ENCODE measurements around the gene KDM6A. TPM values are rescaled to one million over a fixed set of nuclear protein-coding genes. Genes with fewer than 3 reads are reported as not detected.
"Not testable (repeated sequence)": the region's sequence is repeated elsewhere in the genome, so short reads cannot be mapped to it uniquely, and the experiment has no call there.

KDM6A gene
- total RNA-seq, 1 donor from 2014 or later, result 50.0 TPM

DNA sequence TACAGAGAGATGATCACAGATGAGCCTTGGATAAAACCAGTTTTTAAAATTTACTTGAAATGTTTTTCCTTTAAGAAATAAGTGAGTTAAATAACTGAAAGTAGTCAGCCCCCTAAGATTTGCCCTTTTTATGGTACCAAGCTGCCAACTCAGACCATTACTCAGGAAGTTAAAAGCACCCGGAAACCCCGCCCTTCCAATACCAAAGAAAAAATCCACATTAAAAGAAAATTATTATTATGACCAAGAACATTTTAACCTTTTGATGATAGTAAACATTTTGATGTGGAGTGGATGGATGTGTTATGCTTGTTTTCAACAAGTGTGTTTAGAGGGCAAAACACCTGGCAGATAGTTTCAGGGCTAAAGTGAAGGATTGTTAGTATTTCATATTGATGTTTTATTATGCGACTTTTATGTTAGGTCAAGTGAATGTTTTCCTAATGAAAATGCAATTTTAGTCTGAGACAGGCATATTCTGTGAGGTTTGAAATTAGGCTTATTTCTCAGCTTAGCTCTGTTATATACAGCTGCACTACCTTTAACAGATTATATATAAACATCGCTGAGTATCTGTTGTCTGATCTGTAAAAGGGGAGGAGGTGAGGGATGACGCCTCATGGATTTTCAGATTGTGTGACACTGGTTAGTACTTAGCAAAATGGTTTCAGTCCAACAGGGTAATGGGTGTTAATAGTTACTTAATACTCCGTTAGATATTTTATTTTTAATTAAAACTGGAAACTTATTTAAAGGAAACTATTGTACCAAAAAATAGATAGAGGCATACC is 89.0 kb downstream of the KDM6A start:
- no peak for DNase-seq (ENCODE audit: low read depth)

DNA sequence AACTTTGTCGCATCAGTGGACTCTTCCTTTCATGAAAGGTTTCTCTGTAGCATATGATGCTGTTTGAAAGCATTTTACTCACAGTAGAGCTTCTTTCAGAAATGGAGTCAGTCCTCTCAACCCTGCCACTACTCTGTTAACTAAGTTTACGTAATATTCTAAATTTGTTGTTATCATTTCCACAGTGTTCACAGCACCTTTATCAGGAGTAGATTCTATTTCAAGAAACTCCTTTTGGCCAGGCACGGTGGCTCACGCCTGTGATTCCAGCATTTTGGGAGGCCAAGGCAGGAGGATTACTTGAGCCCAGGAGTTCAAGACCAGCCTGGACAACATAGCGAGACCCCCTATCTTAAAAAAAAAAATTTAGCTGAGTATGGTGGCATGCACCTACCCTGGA is 90.0 kb downstream of the KDM6A start:
- DNase-seq (ENCODE audit: low read depth), result no peak

DNA sequence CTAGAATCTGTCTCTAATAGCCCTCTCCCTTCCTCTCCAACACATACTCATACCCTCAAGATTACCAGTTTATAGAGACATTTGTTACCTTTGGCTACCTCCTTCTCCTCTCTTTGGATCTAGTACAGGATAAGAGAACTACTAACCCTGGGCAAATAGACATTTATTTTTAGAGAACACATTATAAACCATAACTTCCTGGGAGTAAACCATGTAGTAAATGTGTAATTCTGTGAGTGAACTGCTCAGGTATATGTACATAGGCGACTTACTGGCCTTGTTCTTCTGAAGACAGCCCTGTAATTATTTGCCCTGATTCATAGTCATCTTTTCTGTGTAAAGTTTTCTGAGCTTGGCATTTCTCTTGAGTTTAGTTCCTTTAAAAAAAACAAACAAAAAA is 94.2 kb downstream of the KDM6A start:
- DNase-seq (ENCODE audit: low read depth), result no peak

DNA sequence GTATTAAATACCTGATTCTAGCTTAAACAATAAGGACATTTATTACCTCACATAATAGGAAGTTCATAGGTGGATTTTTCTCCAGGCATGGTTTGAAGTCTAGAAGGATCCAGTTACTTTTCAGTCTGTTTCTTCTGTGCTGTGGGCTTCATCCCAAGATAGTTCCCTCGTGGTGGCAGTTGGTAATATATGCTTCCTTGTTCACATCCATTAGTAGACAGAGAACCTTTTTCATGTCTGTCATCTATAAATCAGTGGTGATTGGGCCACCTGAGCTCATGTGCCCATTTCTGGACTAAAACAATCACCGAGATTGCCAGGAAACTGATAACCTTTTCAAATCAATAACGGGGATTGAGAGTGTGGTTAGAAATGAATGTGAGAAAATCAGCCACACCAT is 97.7 kb downstream of the KDM6A start:
- DNase-seq (ENCODE audit: low read depth), result no peak

DNA sequence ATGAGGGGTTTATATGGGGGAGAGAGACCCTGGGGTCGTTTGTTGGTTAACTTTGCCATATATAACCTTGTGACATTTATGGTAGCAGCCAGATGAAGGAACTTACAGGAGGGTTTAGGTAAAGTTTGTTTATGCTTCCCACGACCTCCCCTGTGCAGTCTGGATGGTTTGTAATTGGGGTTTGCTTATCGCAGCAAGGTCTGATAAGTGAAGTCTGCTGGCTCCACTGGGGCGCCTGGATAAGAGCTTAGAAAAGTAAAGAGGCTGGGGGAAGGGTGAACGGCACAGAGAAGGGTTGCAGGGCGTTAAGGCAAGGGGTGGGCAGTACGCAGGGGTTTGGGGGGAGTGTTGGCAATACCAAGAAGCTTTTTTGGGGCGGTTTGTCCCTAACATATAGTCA is 98.7 kb downstream of the KDM6A start:
- no peak for DNase-seq (ENCODE audit: low read depth)

DNA sequence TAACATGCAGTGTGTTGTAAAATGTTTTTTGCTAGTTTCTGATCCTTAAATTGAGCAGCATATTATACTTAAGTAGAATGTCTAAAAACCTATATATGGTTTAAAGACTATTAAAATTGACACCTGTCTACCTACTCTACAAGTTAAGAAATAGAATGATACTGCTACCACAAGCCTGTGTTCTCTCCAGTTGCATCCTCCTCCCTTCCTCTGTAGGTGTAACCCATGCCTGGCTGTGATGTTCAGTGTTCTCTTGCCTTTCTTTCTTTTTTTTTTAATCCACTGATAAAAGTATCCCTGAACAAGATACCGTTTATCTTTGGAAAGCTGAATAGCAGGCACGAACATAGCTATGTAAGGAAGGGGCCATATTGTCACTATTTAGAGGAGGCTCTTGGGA is 99.1 kb downstream of the KDM6A start:
- DNase-seq (ENCODE audit: low read depth), result no peak

DNA sequence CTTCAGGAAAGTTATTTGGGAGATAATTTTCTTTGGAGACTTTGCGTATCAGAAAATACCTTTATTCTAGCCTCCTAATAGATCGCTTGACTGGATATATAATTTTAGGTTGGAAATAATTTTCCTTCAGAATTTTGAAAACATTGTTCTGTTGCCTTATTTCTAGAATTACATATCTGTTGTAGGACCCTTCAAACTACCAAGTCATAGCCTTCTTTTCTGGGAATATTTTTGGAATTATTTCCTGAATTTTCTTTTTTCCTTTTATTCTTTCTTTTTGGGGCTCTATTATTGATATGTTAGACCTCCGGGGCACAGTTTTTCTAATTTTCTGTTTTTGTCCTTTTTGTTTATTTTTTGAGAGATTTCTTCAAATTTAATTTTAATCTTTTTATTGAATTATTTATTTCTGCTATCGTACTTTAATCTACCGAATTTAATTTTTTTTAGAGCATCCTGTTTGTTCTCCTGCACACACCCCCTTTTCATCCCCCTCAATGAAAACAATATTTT is 100.5 kb downstream of the KDM6A start:
- no peak for DNase-seq (ENCODE audit: low read depth)

DNA sequence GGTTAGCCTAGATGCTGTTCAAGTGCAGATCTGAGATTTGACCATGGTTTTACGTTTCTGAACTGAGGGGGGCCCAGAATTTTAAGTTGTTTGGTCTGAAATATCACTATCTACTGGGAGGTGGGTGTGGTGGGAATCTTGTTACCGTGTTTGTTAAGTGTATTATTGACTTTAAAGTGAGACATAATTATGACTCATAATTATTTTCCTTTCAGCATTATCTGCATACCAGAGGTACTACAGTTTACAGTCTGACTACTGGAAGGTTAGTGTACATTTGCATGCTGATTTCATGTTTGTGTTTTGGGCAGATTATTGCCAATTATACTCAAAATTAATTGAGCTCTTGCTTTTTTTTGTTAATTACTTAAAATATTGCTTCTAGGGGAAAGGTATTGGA is 101.5 kb downstream of the KDM6A start:
- DNase-seq (ENCODE audit: low read depth), result peak; percentile 21

DNA sequence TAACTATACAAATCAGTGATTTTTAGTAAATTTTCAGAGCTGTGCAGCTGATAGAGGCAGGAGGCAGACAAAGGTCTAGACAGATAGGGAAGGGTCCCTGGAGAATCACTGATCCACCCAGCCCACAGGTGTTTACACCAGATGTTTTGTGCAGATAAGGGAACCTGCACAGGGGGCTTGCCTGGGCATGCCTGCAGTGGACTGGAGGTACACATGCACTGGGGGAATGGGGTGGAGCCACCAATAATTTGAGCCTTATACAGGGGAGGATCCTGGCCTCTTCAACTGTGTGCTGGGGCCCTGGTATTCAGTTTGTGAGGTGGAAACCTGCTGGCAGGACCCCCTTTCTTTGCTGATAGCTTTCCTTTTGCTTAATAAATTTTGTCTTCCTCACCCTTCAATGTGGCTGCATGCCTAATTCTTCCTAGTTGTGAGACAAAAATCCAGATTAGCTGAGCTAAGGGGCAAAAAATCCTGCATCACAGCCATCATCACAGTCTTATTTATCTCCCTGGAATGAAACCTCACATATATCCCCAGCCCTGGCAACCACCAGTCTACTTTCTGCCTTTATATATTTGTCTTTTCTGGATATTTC is 102.8 kb downstream of the KDM6A start:
- no peak for DNase-seq (ENCODE audit: low read depth)

DNA sequence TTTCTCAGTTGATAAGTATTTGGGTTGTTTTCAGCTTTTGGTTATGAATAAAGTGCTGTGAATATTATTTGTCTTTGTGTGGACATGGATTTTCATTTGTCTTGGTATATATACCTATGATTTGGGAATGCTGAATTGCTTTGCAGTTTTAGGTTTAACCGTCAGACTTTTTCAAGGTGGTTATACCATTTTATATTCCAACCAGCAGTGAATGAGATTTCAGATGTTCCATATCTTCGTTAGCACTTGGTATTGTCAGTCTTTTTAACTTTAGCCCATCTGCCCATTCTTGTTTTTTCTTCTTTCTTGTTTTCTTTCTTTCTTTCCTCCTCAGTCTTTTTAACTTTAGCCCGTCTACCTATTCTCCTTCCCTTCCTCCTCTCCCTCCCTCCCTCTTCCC is 106.0 kb downstream of the KDM6A start:
- DNase-seq (ENCODE audit: low read depth), result no peak

DNA sequence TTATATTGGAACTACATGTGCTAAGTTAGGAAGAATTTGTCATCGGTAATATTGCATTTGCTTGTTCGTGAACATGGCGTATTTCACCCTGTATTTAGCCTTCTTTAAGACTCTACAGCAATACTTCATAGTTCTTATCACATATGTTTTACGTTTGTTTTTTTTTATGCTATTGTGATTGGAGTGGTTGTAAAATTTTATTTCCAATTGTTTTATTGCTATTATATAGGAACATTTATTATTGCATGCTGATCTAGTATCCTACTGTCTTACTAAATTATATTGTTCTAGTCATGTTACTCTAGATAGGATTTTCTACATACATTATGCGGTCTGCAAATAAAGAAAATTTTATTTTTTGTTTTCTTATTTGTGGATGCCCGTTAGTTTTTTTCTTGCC is 107.4 kb downstream of the KDM6A start:
- DNase-seq (ENCODE audit: low read depth), result no peak

DNA sequence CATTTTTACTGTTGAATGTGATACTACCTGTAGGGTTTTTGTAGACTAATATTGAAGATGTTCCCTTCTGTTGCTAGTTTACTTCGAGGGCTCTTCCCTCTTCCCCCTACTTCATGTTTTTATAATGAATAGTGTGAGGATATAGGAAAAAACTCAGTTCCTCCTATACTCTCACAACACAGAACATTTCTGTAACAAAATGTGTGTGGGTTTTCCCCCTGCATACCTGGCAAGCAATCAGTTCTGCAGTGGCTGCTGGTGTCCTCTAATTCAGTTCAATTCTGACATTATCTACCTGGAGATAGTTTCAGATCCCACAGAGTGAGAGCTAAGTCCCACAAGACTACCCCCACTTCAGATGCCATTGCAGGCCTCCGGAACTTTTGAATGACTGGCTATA is 107.9 kb downstream of the KDM6A start:
- no peak for DNase-seq (ENCODE audit: low read depth)

DNA sequence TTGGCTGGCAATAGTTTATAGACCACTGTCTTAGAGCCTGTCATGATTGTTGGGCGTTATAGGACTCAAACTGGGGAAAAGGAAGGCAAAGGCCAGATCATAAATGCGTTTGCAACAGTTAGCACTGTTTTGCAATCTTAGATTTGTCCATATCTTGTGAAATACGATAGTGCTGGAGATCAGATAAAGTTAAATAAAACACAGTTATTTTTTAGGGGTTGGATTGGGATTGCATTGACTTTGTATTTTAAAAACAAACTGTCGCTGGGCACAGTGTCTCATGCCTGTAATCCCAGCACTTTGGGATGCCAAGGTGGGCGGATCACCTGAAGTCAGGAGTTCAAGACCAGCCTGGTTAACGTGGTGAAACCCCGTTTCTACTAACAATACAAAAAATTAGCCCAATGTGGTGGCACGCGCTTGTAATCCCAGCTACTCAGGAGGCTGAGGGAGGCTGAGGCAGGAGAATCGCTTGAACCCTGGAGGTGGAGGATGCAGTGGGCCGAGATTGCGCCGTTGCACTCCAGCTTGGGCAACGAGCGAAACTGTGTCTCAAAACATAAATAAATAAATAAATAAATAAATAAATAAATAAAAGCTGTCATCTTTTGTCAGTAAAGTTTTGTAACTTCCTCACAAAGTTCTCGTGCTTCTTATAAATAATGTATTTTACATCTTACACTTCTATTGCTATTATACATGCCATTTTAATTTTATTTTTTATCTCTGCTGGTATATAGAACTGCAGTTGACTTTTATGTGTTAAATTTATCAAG is 117.2 kb downstream of the KDM6A start:
- DNase-seq (ENCODE audit: low read depth), result no peak

DNA sequence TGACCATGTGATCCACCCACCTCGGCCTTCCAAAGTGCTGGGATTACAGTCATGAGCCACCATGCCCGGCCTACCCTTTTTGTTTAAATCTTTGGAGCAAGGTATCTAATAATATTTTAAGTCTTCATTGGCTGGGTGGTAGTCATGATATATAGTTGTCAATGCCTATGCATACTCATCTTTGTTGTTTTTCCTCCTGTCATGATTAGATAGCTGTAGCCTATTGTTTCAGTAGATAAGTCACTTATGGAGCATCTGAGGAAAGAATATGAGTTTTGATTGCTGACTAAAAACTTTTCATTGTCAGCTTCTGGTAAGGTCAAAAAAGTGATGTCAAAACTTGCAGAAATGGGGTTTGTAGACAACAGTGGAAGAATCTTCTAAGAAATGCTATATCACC is 119.8 kb downstream of the KDM6A start:
- DNase-seq (ENCODE audit: low read depth), result no peak

DNA sequence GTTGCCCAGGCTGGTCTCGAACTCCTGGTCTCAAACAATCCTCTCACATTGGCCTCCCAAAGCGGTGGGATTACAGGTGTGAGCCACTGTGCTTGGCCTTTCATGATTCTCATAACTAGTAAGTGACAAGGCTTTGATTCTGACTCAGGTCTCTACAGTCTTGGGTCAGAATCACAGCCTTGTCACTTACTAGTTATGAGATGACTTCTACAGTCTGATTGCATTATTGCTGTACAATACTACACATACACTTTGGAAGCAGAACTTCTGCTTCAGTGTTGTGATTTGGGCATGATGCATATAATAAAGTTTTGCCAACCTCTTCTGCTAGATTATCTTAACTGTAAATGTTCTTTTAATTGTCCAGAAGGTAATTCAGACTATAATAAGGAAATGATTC is 123.3 kb downstream of the KDM6A start:
- no peak for DNase-seq (ENCODE audit: low read depth)

DNA sequence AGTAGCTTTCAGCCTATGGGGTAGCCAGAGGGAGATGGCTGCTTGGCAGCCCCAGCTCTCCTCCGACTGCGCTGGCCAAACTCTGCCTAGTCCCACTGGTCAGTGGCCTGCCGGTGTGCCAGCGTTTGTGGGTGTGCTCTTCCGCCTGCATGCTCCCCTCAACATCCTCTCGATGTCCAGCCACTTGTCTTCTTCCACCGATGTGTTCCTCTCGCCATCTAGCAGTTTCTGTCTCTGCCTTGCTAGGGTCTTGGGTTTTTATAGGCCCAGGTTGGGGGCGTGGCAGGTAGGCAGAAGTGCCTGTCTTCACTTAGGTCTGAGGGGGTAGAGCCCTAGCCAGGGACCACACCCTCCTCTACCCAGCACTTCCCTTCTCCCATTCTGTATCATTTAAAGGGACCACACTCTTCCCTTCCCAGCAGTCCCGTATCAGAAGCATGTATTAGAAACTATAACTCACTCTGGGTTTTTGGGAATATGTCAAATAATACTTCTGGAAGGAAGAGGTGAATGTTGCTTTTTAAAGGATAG is 124.4 kb downstream of the KDM6A start:
- no peak for DNase-seq (ENCODE audit: low read depth)

DNA sequence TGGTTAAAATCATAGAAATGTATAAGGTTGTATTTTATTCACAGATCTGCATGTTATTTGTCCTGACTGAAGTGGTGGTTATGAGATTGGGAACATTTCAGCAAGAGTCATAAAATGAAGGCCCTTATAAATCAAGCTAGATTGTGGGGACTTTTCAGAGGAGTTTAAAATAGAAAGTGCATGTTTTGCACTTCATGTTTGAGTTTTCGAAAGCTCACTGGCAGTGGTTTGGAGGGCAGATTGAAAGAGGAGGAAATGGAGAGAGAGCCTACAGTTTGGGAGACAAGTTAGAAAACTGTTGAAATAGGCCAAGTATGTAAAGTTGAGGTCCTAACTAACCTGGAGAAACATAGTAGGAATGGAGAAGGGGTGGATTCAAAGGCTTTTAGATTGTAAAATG is 124.9 kb downstream of the KDM6A start:
- DNase-seq (ENCODE audit: low read depth), result no peak

DNA sequence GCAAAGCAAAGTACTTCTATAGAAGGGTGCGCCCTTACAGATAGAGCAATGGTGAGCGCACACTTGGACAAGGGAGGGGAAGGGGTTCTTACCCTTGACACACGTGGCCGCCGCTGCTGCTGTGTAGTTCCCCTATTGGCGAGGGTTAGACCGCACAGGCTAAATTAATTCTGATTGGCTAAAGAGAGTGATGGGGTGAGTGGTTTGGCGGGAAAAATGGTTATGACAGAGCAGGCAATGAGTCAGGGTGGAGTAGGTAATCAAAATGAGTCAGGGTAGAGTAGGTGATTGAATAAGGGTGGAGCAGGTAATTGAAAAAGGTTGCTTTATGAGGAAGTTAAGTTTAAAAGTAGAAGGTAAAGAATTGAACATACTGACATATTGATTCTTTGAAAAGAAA is 126.2 kb downstream of the KDM6A start:
- not testable (repeated sequence) for DNase-seq (ENCODE audit: low read depth)

DNA sequence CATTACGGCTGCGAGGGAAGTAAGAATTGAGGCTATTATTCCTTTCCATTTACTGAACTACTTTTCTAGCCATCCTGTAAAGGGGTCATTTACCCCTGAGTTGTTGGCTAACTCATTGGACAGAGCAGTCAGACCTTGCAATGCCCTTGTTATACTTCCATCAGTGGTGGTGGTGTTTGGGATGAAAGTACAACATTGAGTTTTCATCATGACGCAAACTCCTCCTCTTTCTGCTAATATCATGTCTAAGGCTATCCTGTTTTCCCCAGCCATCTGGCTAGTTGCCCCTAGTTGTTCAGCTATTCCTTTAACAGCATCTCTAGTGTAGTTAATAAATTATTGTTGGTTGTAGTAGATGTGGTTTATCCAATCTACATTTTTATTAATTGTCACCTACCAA is 126.9 kb downstream of the KDM6A start:
- DNase-seq (ENCODE audit: low read depth), result not testable (repeated sequence)

DNA sequence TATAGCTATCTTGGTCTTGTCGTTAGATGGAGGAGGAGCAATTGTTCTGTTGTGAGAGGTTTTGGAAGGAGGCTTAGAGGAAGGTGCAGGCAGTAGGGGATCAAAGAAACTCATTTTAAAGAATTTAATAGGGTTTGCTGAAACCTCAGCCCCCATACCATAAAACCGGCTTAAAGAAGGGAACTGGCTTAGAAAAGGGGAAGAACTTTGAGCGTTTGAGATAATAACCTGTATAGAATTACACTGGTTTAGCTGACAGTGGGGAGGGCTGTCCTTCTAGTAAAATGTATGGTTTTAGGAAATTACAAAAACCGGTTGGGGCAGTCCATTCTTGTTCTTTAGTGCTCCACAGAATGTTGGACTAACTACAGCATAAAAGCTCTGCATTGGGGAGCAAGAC is 128.1 kb downstream of the KDM6A start:
- DNase-seq (ENCODE audit: low read depth), result no peak

DNA sequence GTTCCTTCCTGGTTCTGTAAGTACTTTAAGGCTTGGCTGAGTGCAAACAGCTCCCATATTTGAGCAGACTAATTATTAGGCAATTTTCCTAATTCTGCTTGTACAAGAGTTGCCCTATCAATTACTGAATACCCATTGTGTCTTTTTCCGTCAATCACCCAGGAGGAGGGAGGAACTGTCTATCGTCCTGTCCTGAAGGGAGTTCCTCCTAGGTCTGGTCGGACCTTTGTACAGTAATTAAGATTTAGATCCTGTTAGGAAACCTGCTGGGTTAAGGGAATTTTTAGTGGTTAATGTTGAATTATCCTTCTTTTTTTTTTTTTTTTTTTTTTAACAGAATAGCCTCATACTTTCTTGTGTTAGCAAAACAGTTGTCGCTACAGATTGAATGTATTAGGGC is 130.1 kb downstream of the KDM6A start:
- DNase-seq (ENCODE audit: low read depth), result no peak

DNA sequence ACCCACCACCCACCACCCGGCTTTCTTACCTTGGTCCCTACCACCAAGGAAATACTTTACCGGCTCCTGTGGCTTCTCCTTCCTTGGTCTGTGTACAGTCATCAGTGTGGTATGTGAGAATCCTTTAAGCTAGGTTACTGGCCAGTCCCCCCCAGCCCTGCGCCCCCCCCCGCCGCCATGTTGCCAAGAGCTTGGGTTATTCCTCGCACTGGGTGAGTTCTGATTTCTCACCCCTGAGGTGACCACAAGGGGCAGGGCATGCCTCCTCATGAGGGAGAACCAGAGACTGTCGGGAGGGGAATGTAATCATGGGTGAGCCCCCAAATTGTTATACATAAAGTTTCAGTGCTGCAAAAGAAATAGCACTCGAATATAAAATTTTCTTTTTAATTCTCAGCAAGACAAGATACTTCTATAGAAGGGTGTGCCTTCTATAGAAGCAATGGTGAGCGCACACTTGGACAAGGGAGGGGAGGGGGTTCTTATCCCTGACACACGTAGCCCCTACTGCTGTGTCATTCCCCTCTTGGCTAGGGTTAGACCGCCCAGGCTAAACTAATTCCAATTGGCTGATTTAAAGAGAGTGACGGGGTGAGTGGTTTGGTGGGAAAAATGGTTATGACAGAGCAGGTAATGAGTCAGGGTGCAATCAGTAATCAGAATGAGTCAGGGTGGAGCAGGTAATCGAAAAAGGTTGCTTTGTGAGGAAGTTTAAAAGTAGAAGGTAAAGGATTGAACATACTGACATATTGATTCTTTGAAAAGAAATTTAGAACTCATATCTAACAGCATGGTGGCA is 133.2 kb downstream of the KDM6A start:
- peak; percentile 26 for DNase-seq (ENCODE audit: low read depth)
